HG02840 (cell line): ENCODE measurements around the gene DDX39B.
"Not testable (repeated sequence)": the region's sequence is repeated elsewhere in the genome, so short reads cannot be mapped to it uniquely, and the experiment has no call there.

Experiments
- ATAC-seq: cut with Tn5 transposase; IDR thresholded peaks from one replicate; pipeline ENCODE4 v1.9.1; 2021; ENCODE audit warnings: mild to moderate bottlenecking, moderate library complexity, moderate number of reproducible peaks; ENCODE audit not compliant: unreplicated experiment, low FRiP score

The DDX39B gene

DNA sequence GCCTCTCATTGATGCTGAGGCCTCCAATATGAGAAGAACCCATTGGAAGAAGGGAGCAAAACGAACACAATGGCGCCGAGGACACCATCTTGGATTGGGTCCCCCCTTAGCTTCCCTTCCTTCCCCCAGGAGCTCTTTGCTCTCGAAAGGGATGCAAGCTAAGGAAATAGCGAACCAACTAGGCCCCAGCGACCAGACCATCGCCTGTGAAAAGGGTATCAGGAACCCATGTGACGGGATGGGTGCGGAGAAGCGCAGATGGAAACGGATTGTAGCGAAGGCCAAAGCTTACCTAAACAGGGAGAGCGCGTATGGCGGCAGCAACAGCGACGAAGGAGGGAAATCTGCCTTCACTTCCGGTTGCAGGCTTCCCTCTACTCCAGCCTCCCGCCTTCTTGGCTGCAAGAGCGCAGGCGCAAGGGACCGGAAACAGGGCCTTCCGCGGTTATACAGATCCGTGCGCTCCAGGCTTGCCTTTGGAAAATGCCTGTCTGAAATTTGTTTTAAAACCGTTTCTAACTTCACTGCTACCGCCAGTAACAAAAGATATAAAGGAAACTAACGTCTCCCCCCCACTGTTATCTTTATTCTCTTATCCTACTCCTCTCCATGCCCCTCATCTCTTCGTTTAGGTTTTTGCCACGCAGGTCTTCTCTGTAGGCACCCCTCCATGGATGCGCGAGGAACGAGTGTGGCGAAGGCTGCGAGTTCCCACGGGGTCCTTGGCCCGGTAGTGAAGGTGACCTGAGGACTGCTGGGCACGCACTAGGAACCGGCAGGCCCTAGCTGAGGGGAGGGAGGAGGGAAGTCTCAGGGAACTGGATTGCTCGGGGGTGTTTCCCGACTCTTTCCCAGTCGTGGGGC lies at the start of gene DDX39B:
TSS of gene DDX39B (minus strand) at position 346 of the 864 bp plus-strand sequence. CDS start 1,471 bp downstream, outside the sequence.
- ATAC-seq, result peak; percentile 85

DNA sequence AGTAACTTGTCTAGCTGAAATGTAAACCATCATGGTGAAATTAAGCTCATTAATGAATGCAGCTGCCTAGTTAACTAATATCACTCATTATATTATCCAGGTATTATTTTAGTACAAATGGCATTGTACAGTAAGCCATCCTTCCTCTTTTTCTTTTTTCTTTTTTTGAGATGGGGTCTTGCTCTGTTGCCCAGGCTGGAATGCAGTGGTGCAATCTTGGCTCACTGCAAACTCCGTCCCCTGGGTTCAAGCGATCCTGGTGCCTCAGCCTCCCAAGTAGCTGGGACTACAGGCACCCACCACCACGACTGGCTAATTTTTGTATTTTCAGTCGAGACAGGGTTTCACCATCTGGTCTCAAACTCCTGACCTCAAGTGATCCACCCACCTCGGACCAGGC lies 48.9 kb upstream of the DDX39B start:
- ATAC-seq, result not testable (repeated sequence)

DNA sequence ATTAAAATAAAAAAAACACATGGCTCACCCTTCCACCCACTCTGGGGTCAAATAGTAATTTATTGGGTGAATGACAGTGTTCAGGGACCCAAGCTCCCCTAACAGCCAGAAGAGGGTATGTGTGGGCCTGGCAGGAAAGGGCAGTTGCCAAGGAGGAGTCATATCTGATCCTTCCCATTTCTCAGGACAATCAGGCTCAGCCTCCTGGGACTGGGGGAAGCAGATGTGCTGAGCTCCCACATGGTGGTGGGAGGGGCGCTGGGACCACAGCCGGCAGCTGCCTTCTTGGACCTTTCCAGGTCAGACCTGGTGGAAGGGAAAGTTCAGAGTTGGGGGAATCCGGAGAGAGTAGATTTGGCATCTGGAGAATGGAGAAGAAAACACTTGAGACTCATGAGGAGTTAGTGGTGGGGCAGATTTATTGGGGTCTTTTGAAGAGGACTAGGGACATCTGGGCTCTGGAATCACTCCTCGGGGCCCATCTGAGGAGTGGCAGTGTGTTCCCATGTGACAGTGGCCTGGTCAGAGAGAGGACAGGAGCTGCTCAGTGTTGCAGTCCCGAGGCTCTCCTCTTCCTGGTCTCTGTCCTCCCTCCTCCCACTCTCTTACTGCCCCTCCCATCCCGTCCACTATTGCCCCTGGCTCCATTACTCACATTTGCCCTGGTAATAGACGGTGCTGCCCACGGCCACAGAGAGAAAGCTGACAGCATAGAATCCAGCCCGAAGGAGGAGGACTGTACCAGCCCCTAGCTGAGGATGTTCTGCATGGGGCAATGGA lies 47.3 kb upstream of the DDX39B start:
- ATAC-seq, result no peak

DNA sequence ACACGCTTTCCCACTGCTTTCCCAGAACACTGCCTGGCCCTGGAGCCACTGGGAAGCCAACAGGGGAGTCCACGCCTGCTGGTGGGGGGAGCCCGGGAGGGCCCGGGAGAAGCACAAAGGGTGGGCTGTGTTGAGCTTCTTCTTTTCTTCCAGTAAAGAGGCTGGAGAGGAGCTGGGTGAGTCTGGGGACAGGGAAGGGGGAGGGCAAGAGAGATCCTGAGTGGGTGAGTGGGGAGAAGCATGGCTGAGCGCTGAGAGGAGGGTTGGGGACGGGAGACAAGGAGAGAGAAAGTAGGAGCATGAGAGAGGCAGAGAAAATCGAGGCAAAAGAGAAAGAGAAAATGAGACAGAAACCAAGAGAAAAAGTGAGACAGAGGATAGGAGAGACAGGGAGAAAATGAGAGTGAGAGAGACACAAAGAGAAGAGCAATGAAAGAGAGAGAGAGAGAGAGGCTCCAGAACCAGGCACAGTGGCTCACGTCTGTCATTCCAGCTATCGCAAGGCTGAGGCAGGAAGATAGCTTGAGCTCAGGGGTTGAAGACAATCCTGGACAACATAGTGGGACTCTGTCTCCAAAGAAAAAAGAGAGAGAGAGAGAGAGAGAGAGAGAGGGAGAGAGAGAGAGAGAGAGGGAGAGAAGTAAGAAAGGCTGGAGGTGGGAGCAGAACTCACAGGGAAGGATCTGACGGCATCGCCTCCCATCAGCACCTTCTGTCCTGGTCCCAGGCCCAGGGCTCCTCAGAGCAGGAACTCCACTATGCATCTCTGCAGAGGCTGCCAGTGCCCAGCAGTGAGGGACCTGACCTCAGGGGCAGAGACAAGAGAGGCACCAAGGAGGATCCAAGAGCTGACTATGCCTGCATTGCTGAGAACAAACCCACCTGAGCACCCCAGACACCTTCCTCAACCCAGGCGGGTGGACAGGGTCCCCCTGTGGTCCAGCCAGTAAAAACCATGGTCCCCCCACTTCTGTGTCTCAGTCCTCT lies 46.3 kb upstream of the DDX39B start:
- ATAC-seq, result no peak

DNA sequence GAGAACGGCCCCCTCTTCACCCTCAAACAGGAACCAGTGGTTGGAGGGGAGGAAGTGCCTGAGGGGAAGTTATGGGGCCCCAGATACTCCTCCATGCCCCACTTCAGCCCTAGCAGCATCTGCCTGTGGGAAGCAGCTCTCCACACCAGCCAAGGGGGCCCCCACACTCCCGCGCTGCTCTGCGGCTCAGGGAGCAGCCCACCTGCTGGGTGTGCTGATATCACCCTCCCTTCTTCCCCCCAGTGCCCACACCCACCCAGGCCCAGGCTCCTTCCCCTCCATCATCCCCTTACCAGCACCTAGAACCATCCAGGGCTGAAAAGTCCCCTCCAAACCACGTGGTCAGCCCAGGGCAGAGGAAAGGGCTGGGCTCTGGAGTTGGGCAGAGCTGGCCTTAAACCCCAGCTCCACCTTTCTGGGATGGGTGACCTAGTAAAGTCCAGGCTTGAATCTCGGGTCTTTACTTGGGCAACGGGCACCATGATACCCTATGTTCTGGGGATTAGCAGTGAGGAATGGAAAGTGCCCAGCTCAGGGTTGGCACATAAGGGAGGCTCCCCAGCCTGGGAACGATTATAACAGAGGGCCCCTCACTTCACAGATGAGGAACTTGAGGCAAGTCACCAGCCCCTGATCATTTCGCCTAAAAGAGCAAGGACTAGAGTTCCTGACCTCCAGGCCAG lies 44.9 kb upstream of the DDX39B start:
- no peak for ATAC-seq

DNA sequence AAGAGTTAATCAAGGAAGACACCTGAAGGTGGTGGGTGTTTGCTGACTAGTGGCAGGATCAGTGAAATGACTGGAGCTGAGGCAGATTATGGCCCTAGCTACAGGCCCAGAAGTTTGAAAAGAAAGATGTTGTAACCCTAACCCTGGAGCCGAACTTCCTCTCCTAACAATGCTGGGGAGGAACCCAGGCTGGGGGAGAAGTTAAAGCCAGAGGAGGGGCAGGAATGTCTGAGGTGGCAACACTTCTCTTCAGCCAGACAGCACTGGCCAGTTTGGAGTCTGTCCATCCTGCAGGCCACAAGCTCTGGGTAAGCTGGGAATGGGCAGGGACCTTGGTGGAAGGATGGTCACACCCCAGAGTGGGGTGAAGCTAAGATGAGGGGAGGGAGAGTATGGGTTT lies 44.2 kb upstream of the DDX39B start, which contains the start of gene LST1:
TSS of gene LST1 (plus strand) at position 270 of the 400 bp plus-strand sequence. CDS start 1,023 bp downstream, outside the sequence.
- ATAC-seq, result no peak

DNA sequence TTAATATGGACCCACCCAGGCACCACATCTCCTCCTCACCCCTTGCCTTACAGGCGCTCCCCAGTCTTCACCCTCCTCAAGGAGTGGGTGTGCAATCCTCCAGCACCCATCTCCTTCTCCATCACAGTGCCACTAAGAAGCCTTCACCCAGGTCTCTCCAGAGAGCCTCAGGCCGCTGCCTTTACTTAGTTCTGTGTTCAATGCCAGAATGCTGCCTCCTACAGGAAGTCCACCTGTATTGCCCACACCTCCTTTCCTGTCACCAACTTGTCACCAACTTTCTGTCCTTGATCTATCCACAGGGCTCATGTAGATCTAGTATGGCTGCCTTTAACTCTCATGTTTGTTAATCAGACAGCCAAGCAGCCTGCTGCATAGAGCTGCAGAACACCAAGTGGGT lies 43.7 kb upstream of the DDX39B start:
- no peak for ATAC-seq

DNA sequence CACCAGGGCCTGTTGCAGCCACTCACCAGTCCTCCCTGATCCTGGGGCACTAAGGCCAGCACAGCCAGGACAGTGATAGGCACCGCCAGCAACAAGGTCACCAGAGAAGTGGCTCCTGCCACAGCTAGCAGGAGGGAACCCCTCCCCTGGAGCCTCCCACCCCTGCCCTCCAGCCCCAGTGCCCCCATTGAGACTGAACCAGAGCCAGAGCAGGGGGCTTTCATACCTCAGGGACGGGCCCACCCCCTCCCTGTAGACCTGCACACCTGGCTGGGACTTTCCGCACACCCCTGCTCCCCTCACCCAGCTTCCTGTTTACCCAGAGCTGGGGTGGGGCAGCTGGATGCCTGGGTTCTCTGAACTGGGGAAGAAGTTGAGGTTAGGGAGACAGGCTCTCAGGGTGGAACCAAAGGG lies 40.4 kb upstream of the DDX39B start, which contains the start of gene LTB:
TSS of gene LTB (minus strand) at position 195 of the 414 bp plus-strand sequence. CDS start at position 188, 7 bp downstream.
- ATAC-seq, result no peak

DNA sequence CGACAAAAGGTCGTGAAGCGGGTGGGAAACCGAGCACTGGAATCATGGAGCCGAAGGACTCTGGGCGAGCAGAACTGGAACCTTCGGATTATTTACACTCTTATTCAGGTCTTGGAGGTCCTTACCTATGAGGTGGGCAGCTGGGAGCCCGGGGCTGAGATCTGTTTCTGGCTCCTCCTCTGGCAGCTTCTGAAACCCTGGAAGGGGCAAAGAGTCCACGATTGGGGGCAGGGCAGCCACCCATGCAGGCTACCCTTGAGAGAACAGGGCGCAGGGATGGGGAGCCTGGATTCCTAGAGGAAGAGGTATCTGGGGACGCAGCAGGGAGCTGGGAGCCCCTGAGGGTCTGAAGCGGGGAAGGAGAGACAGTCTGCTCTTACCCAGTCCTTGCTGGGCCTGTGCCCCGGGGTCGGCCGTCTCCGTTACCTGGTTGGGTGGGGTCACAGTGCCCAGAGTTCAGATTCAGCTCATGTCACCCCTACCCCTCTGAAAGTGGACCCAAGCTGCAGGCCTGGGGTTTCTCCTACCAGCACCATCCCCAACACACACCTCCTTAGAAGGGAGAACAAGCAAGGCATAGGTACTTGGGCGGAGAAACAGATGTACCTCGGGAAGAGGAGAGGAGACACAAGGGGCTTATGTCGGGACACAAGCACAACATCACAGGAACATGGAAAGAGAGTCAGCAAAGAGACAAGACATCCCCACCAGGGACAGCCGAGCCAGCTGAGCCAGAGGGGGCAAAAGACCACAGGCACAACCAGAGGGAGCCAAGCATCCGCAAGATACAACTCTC lies 39.8 kb upstream of the DDX39B start:
- no peak for ATAC-seq

DNA sequence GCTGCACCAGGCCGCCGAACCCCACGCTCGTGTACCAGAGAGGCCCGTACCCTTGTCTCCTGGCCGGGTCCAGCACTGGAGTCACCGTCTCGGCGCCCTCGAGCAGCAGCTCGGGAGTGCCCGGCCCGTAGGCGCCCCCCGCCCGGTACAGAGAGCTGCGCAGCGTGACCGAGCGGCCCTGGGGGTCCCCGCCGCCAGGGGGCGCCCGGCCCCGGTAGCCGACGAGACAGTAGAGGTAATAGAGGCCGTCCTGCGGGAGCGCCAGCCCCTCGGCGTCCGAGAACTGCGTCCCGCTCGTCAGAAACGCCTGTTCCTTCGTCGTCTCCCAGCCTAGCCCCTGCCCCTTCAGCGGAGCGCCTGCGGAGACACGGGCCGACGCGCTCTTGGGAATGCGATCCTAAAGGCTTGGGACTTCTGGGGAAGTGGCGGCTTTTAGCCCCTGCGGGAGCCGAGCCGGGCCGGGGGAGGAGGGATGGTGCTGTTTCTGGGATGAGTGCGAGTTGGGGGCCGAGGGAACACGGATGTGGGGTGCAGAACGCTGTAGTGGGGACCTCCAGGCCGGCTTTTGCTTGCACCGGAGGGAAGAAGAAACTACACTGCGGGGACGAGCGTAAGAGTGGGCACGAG lies 39.1 kb upstream of the DDX39B start:
- no peak for ATAC-seq

DNA sequence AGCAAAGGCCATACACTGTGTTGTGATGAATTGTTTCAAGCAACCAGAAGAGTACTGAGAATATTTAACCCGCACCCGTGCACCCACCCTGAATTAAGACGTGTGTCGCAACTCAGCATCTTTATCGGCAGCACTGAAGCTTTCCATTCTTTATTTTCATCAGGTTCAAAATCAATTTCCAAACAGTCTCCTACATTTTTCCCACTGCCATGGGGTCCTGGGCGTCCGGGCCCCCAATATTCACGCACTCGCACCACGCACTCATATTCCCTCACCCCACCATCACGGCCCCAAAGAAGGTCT lies 38.6 kb upstream of the DDX39B start:
- ATAC-seq, result no peak

DNA sequence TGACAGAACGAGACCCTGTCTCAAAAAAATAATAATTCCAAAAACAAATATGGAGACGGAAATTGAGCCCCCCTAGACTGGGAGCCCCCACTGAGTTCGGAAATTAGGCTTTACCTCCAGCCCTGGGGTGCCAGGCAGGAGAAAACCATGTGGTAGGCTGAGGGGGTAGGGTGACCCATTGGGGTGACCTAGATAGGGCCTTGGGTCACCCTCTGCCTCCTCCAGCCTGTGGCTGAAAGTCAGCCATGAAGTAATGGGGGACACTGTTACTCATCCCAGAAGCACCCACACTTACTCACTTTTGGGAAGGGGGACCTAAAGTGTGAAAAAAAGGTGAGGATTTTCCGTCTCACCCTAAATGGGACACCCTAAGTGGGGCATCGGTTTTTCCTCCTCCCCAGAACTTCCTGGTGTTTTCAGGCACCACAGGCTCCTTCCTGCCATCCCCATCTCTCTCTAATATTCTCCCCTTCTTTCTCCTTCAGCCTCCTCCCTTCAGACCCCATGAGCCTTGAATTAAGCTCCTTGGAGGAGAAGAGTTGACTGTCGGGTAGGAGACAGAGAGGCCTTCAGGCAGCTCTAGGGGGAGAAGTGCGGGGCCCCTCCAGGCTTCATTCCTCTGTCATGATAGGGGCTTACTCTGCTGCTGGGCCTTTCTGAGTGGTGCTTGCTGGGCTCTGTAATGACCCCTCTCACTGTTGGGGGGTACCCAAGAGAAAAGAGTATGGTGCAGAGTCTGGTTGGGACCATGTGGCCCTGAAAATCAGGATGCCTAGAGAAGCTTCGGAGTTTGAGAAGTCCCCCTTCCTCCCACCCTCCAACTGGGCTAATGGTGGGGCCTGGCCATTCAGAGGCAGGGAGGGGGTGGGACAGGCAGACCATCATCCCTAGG lies 38.0 kb upstream of the DDX39B start:
- no peak for ATAC-seq

DNA sequence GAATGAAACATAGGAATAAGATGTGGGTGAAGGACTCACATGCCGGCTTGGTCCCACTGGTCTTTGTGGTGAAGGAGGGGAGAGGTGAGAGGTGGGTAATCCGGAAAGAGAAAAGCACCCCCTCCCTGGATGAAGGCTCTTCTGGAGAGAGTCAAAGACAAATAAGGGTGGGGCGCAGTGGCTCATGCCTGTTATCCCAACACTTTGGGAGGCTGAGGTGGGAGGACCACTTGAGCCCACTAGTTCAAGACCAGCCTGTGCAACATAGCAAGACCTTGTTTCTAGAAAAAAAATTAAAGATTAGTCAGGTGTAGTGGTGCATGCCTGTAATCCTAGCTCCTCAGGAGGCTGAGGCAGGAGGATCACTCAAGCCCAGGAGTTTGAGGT lies 37.3 kb upstream of the DDX39B start:
- no peak for ATAC-seq

DNA sequence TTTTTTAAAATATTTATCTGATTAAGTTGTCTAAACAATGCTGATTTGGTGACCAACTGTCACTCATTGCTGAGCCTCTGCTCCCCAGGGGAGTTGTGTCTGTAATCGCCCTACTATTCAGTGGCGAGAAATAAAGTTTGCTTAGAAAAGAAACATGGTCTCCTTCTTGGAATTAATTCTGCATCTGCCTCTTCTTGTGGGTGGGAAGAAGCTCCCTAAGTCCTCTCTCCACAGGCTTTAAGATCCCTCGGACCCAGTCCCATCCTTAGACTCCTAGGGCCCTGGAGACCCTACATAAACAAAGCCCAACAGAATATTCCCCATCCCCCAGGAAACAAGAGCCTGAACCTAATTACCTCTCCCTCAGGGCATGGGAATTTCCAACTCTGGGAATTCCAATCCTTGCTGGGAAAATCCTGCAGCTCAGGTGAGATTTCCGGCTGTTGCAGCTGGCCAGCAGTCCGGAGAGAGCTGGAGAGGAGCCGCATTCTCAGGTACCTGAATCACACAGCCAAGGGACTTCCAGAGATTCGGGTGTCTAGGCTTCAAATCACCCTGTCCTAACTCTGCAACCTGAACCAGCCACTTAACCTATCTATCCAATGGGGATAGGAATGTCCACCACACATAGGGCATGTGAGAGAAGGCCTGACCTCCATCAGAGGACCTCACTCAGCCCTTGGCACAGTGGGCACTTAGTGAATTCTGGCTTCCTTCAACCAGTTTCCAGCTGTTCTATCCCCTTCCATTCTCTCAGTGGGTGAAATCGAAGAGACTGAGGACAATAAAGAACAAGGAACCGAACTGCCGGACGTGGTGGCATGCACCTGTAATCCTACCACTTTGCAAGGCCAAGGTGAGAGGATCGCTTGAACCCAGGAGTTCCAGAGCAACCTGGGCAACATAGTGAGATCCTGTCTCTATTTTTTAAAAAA lies 36.6 kb upstream of the DDX39B start:
- ATAC-seq, result no peak

DNA sequence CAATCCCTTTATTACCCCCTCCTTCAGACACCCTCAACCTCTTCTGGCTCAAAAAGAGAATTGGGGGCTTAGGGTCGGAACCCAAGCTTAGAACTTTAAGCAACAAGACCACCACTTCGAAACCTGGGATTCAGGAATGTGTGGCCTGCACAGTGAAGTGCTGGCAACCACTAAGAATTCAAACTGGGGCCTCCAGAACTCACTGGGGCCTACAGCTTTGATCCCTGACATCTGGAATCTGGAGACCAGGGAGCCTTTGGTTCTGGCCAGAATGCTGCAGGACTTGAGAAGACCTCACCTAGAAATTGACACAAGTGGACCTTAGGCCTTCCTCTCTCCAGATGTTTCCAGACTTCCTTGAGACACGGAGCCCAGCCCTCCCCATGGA lies 35.8 kb upstream of the DDX39B start:
- ATAC-seq, result no peak

DNA sequence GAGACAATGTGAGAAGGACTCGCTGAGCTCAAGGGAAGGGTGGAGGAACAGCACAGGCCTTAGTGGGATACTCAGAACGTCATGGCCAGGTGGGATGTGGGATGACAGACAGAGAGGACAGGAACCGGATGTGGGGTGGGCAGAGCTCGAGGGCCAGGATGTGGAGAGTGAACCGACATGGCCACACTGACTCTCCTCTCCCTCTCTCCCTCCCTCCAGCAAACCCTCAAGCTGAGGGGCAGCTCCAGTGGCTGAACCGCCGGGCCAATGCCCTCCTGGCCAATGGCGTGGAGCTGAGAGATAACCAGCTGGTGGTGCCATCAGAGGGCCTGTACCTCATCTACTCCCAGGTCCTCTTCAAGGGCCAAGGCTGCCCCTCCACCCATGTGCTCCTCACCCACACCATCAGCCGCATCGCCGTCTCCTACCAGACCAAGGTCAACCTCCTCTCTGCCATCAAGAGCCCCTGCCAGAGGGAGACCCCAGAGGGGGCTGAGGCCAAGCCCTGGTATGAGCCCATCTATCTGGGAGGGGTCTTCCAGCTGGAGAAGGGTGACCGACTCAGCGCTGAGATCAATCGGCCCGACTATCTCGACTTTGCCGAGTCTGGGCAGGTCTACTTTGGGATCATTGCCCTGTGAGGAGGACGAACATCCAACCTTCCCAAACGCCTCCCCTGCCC lies 35.2 kb upstream of the DDX39B start:
- no peak for ATAC-seq
